ENCODE measurements around the gene LDHD.

DNA sequence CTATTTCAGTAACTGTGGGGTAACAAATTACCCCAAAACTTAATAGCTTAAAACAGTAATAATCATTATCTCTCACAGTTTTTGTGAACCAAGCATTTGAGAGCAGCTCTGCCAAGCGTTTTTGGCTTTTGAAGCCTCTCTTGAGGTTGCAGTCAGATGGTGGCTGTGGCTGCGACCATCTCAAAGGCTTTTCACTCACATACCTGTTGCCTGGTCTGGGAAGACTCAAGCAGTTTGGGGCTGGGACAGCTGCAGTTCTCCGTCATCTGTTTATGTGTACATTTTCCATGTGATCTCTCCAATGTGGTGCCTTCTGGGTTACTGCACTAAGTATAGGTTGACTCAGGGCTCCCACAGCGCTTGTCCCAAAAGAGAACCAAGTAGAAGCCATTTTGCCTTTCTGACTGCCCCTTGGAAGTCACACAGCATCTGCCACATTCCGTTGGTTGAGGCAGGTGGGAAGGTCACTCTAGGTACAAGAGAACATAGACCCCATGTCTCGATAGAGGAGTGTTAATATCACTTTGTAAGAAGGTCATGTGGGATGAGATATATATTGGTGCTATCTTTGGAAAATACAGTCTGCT lies 49.6 kb downstream of the LDHD start:
- TF ChIP-seq POLR2AphosphoS5 (IDR thresholded peaks at IDR 0.05; ENCODE audit: low read depth, low read length): no peak
- no peak for TF ChIP-seq CHD2 (IDR thresholded peaks at IDR 0.05; ENCODE audit: low read length)
- no peak for TF ChIP-seq GABPA (IDR thresholded peaks at IDR 0.05; ENCODE audit: borderline replicate concordance, insufficient read depth, low read length)
- no peak for TF ChIP-seq GTF2F1 (IDR thresholded peaks at IDR 0.05; ENCODE audit: borderline replicate concordance, low read depth, low read length)

Data from H1 (cell line).